A673 (cell line): ENCODE measurements around the gene HPS3.

Experiments
- EZH2 ChIP-seq: fragments of 200-600 bp; sonication (generic); IDR thresholded peaks from 2 replicates; pipeline ENCODE4 v1.6.1; 2017; ENCODE audit warnings: borderline replicate concordance, low read depth, mild to moderate bottlenecking, mixed read lengths, antibody characterized with exemption, low read length; ENCODE audit not compliant: poor library complexity, severe bottlenecking
- TF ChIP-seq, protein P1 (sequence below): fragments of 300-800, 200-600 bp; sonication (generic); conservative IDR thresholded peaks from 2 replicates; pipeline ENCODE4 v1.5.1; 2017; ENCODE audit warnings: low read depth, mild to moderate bottlenecking, antibody characterized with exemption, low read length, moderate library complexity, mixed read lengths

DNA sequence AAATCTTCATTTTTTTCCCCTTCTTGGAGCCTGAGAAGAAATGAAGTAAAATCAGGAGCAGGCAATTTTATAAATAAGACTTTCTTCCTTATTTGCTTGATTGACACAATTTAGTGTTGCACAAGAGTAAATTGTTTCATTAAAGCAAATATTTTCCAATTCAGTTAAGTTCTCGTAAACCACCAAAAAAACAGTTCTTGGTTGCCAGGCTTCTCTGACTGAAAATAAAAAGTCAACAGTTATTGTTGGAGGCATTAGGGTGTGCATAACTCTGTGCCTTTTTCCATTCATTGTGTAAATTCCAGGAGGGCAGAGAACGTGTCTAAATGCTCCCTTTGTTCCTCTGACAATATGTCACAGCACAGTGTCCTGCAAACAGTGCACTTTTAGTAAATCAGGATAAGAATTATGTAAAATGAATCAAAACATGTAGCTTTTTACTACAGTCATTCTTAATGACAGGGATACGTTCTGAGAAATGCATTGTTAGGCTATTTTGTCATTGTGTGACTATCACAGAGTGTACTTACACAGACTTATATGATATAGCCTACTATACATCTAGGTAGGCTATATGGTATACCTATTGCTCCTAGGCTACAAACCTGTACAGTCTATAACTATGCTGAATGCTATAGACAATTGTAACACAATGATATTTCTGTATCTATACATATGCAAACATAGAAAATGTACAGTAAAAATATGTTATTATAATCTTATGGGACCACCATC is 92.5 kb downstream of the HPS3 start, which contains the start of gene CP:
- TF ChIP-seq, protein P1, sequence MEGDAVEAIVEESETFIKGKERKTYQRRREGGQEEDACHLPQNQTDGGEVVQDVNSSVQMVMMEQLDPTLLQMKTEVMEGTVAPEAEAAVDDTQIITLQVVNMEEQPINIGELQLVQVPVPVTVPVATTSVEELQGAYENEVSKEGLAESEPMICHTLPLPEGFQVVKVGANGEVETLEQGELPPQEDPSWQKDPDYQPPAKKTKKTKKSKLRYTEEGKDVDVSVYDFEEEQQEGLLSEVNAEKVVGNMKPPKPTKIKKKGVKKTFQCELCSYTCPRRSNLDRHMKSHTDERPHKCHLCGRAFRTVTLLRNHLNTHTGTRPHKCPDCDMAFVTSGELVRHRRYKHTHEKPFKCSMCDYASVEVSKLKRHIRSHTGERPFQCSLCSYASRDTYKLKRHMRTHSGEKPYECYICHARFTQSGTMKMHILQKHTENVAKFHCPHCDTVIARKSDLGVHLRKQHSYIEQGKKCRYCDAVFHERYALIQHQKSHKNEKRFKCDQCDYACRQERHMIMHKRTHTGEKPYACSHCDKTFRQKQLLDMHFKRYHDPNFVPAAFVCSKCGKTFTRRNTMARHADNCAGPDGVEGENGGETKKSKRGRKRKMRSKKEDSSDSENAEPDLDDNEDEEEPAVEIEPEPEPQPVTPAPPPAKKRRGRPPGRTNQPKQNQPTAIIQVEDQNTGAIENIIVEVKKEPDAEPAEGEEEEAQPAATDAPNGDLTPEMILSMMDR = no peak
- no peak for TF ChIP-seq EZH2
